HG03342 (cell line): ENCODE measurements around the gene SMAD1.
"Not testable (repeated sequence)": the region's sequence is repeated elsewhere in the genome, so short reads cannot be mapped to it uniquely, and the experiment has no call there.

Experiments
- ATAC-seq: cut with Tn5 transposase; IDR thresholded peaks from one replicate; pipeline ENCODE4 v1.9.1; 2021; ENCODE audit warnings: mild to moderate bottlenecking, moderate library complexity; ENCODE audit not compliant: unreplicated experiment

The SMAD1 gene

GRCh38 chr4:145525291-145525740 is 43.7 kb downstream of the SMAD1 start:
- ATAC-seq: no peak

- ATAC-seq: no peak
Measured at GRCh38 chr4:145527773-145528172, 46.1 kb downstream of the SMAD1 start.

- ATAC-seq: no peak
Measured at GRCh38 chr4:145528601-145529000, 46.9 kb downstream of the SMAD1 start.

GRCh38 chr4:145530189-145530588 is 48.5 kb downstream of the SMAD1 start:
- ATAC-seq: peak; percentile 53

- no peak for ATAC-seq
Measured at GRCh38 chr4:145530662-145531061, 49.0 kb downstream of the SMAD1 start.

- ATAC-seq: no peak
Measured at GRCh38 chr4:145531223-145531622, 49.6 kb downstream of the SMAD1 start.

GRCh38 chr4:145531859-145532258 is 50.2 kb downstream of the SMAD1 start:
- no peak for ATAC-seq

GRCh38 chr4:145533001-145533400 is 51.3 kb downstream of the SMAD1 start:
- ATAC-seq: no peak

- not testable (repeated sequence) for ATAC-seq
Measured at GRCh38 chr4:145533415-145533814, 51.8 kb downstream of the SMAD1 start.

- ATAC-seq: no peak
Measured at GRCh38 chr4:145533961-145534360, 52.3 kb downstream of the SMAD1 start.

GRCh38 chr4:145535202-145535601 is 53.5 kb downstream of the SMAD1 start:
- no peak for ATAC-seq

GRCh38 chr4:145536044-145536443 is 54.4 kb downstream of the SMAD1 start:
- ATAC-seq: no peak

GRCh38 chr4:145538596-145538995 is 56.9 kb downstream of the SMAD1 start:
- no peak for ATAC-seq

GRCh38 chr4:145539671-145540070 is 58.0 kb downstream of the SMAD1 start:
- no peak for ATAC-seq

GRCh38 chr4:145540235-145540634 is 58.6 kb downstream of the SMAD1 start:
- no peak for ATAC-seq

- no peak for ATAC-seq
Measured at GRCh38 chr4:145541346-145541745, 59.7 kb downstream of the SMAD1 start.

- ATAC-seq: no peak
Measured at GRCh38 chr4:145545031-145545430, 63.4 kb downstream of the SMAD1 start.

- no peak for ATAC-seq
Measured at GRCh38 chr4:145545538-145546174, 64.0 kb downstream of the SMAD1 start.

- ATAC-seq: no peak
Measured at GRCh38 chr4:145546175-145546915, 64.7 kb downstream of the SMAD1 start.

- no peak for ATAC-seq
Measured at GRCh38 chr4:145551660-145552059, 70.0 kb downstream of the SMAD1 start.

GRCh38 chr4:145552181-145552822 is 70.6 kb downstream of the SMAD1 start:
- ATAC-seq: peak; percentile 87

- ATAC-seq: no peak
Measured at GRCh38 chr4:145553375-145553774, 71.7 kb downstream of the SMAD1 start.
